ENCODE results near the gene SULT6B1.
A peak's percentile ranks its signal among the peaks of the same experiment; 100 is the strongest.

The SULT6B1 gene

DNA sequence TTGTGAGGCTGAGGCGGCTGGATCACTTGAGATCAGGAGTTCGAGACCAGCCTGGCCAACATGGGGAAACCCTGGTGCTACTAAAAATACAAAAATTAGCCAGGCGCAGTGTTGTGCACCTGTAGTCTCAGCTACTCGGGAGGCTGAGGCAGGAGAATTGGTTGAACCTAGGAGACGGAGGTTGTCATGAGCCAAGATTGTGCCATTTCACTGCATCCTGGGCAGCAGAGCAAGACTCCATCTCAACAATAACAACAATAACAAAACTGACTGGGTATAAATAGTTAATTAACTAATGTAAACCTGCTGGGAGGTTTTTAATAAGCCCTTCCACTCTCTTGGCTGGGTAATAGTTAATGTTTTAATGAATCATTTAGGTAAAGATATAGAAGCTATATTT, 7.8 kb downstream of the SULT6B1 start:
- no peak overlapping the region for H3K27ac Mint-ChIP-seq
- H3K9me3 Mint-ChIP-seq: no peaks in the 10 kb centered on the region
- H3K4me3 Mint-ChIP-seq: no peak overlapping the region
- H3K36me3 Mint-ChIP-seq: no peaks in the 10 kb centered on the region
- DNase-seq (ENCODE audit: low spot score in 2 of 2) (no peak), ATAC-seq (no peak)
- no peaks in the 10 kb centered on the region for H3K4me1 Mint-ChIP-seq

DNA sequence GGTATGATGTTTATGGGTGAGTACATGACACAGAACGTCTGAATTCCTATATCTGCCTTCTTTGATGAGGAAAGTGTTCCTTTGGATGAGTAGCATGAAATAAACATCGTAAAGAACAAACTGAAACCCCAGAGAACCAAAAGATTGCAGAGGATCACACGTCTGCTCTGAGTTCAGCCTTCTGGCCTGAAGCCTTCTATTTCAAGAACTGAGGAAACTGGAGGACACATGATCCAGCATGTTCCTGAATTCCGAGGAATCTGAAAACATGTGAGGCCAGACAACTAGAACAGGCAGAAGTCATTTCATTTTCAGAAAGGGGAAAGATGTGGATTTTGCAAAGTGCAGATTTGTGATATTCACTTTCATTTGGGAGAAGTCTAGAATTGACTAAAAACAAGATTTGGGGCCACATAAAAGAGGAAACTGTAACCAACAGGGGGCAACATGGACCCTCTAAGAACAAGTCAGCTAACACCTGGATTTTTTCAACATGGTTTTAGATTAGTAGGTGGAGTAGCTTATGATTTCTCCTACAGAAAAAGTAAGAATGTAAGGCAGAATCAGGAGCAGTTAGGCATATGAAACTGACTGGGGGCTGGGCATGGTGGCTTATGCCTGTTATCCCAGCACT, 8.3 kb downstream of the SULT6B1 start:
- ATAC-seq (no peak), DNase-seq (ENCODE audit: low spot score in 2 of 2) (no peak)
- Mint-ChIP-seq H3K9me3 (no peaks in the 10 kb centered on the region), H3K4me1 (no peaks in the 10 kb centered on the region), H3K4me3 (no peak overlapping the region), H3K36me3 (no peaks in the 10 kb centered on the region), H3K27ac (no peak overlapping the region)

GRCh38 chr2:37173741-37174140, 14.7 kb downstream of the SULT6B1 start:
- no peaks in the 10 kb centered on the region for H3K9me3 Mint-ChIP-seq
- H3K4me3 Mint-ChIP-seq: no peak overlapping the region
- no peaks in the 10 kb centered on the region for H3K4me1 Mint-ChIP-seq
- ATAC-seq (no peak), DNase-seq (ENCODE audit: low spot score in 2 of 2) (peak in 1 of 2 donors; percentile 30)
- no peak overlapping the region for H3K27ac Mint-ChIP-seq
- no peaks in the 10 kb centered on the region for H3K36me3 Mint-ChIP-seq

DNA sequence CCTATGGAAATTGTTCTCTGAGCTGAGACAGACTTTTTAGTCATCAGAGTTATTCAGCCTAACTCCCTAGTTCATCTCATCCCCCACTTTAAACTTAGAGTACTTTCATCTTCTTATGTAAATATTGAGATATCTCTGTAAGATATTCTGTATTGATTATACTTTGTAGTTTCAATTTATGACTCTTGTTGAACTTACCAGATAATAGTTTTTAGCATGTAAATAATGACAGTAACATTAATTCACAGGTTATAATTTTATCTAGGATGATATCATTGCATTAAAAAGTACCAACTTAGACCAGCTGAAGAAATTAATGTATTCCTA, 16.9 kb downstream of the SULT6B1 start:
- ATAC-seq (no peak), DNase-seq (ENCODE audit: low spot score in 2 of 2) (no peak)
- Mint-ChIP-seq H3K27ac (no peak overlapping the region), H3K9me3 (no peaks in the 10 kb centered on the region), H3K4me3 (no peak overlapping the region), H3K4me1 (no peaks in the 10 kb centered on the region), H3K36me3 (no peaks in the 10 kb centered on the region)

GRCh38 chr2:37168217-37168981, 20.1 kb downstream of the SULT6B1 start:
- DNase-seq (ENCODE audit: low spot score in 2 of 2): peak in 1 of 2 donors; percentile 49
- Mint-ChIP-seq H3K36me3 (no peaks in the 10 kb centered on the region), H3K27ac (no peak overlapping the region)

DNA sequence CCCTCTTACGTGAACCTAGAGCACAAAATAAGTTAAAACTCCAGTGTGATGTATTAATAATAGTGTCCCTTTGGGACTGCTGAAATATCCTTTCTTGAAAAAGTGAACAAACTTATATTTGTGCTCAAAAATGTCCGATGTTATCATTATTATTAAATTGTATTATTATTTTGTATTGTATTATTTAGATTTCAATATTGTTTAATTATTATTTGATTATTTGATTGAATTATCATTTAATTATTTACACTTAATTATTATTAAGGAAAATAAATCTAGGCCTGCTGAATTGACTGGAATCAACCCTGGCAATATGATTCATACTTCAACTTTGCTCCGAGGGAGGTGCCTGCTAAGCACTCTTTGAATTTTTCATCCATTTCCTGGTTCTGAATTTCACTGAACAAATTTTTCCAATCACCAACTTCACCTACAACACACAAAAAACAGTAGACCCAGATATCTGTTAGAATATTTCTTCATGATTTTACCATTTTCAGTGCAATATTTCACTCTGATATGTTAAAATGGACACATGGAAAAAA, 20.8 kb downstream of the SULT6B1 start:
- DNase-seq (ENCODE audit: low spot score in 2 of 2) (no peak), ATAC-seq (no peak)
- no peaks in the 10 kb centered on the region for H3K4me1 Mint-ChIP-seq
- no peak overlapping the region for H3K4me3 Mint-ChIP-seq
- no peaks in the 10 kb centered on the region for H3K36me3 Mint-ChIP-seq
- H3K9me3 Mint-ChIP-seq: peaks cover 5% of the 10 kb centered on the region
- no peak overlapping the region for H3K27ac Mint-ChIP-seq

More at GRCh38 chr2:37168217-37168981, 20.1 kb downstream of the SULT6B1 start:
- Mint-ChIP-seq H3K4me1 (no peaks in the 10 kb centered on the region), H3K9me3 (peaks cover 5% of the 10 kb centered on the region), H3K4me3 (no peak overlapping the region)
- ATAC-seq: peak; percentile 78

- DNase-seq (ENCODE audit: low spot score in 2 of 2) (no peak), ATAC-seq (no peak)
- peaks cover 5% of the 10 kb centered on the region for H3K9me3 Mint-ChIP-seq
- peaks cover 8% of the 10 kb centered on the region for H3K4me1 Mint-ChIP-seq
- no peak overlapping the region for H3K4me3 Mint-ChIP-seq
- H3K27ac Mint-ChIP-seq: no peak overlapping the region
- no peaks in the 10 kb centered on the region for H3K36me3 Mint-ChIP-seq
These were observed 23.7 kb downstream of the SULT6B1 start for GRCh38 chr2:37164757-37165156.

GRCh38 chr2:37156857-37157714, 31.4 kb downstream of the SULT6B1 start, which contains the start of gene EIF2AK2:
Gene EIF2AK2 (minus strand): TSS chr2:37156980. CDS start chr2:37147806, 9,174 bp downstream.
- no peaks in the 10 kb centered on the region for H3K9me3 Mint-ChIP-seq
- peak within 1 kb of the TSS; percentile 88 for H3K4me3 Mint-ChIP-seq
- peaks cover 22% of the 10 kb centered on the region for H3K36me3 Mint-ChIP-seq
- ATAC-seq (peak; percentile 91), DNase-seq (ENCODE audit: low spot score in 2 of 2) (peak; percentile 53 to 89)
- peak within 1 kb of the TSS; percentile 96 for H3K27ac Mint-ChIP-seq
- H3K4me1 Mint-ChIP-seq: peaks cover 49% of the 10 kb centered on the region

GRCh38 chr2:37156071-37156856, 32.2 kb downstream of the SULT6B1 start:
- Mint-ChIP-seq H3K36me3 (peaks cover 22% of the 10 kb centered on the region), H3K27ac (peak overlapping the region; percentile 96), H3K4me3 (peak overlapping the region; percentile 88), H3K4me1 (peaks cover 43% of the 10 kb centered on the region), H3K9me3 (no peaks in the 10 kb centered on the region)
- ATAC-seq (peak; percentile 45), DNase-seq (ENCODE audit: low spot score in 2 of 2) (peak; percentile 24 to 74)

DNA sequence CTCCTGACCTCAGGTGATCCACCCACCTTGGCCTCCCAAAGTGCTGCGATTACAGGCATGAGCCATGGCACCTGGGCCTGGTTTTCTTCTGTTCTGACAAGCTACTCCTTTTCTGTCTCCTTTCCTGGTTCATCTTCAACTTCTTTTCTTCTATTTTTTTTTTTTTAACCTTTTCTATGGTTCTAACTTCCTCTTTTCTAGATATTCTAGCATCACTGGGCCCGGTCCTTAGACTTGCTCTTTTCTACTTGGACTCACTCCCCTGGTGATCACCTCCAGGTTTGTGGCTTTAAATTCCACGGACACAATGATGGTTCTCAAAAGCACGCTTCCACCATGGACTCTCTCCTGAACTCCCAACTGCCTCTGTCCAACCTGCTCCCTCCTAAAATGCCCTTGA, 33.7 kb downstream of the SULT6B1 start:
- DNase-seq (ENCODE audit: low spot score in 2 of 2) (no peak), ATAC-seq (no peak)
- Mint-ChIP-seq H3K36me3 (peaks cover 22% of the 10 kb centered on the region), H3K27ac (no peak overlapping the region), H3K4me3 (no peak overlapping the region), H3K4me1 (peaks cover 44% of the 10 kb centered on the region), H3K9me3 (no peaks in the 10 kb centered on the region)

GRCh38 chr2:37153224-37153623, 35.2 kb downstream of the SULT6B1 start:
- ATAC-seq (no peak), DNase-seq (ENCODE audit: low spot score in 2 of 2) (no peak)
- Mint-ChIP-seq H3K9me3 (no peaks in the 10 kb centered on the region), H3K36me3 (peaks cover 30% of the 10 kb centered on the region), H3K4me1 (peaks cover 49% of the 10 kb centered on the region), H3K4me3 (no peak overlapping the region), H3K27ac (no peak overlapping the region)

- Mint-ChIP-seq H3K9me3 (no peaks in the 10 kb centered on the region), H3K4me1 (peaks cover 24% of the 10 kb centered on the region), H3K27ac (peak overlapping the region; percentile 80), H3K36me3 (peaks cover 53% of the 10 kb centered on the region), H3K4me3 (peak overlapping the region; percentile 60)
- ATAC-seq: peak; percentile 91
- no peak for DNase-seq (ENCODE audit: low spot score in 2 of 2)
These were observed 38.7 kb downstream of the SULT6B1 start for GRCh38 chr2:37149626-37150322.

GRCh38 chr2:37148325-37148724, 40.1 kb downstream of the SULT6B1 start:
- no peak for DNase-seq (ENCODE audit: low spot score in 2 of 2)
- no peaks in the 10 kb centered on the region for H3K9me3 Mint-ChIP-seq
- no peak for ATAC-seq
- H3K4me1 Mint-ChIP-seq: peaks cover 22% of the 10 kb centered on the region
- peak overlapping the region; percentile 80 for H3K27ac Mint-ChIP-seq
- H3K4me3 Mint-ChIP-seq: no peak overlapping the region
- H3K36me3 Mint-ChIP-seq: peaks cover 59% of the 10 kb centered on the region

GRCh38 chr2:37146062-37146461, 42.4 kb downstream of the SULT6B1 start:
- Mint-ChIP-seq H3K4me3 (no peak overlapping the region), H3K36me3 (peaks cover 77% of the 10 kb centered on the region), H3K4me1 (peaks cover 13% of the 10 kb centered on the region), H3K9me3 (no peaks in the 10 kb centered on the region), H3K27ac (peak overlapping the region; percentile 33)
- ATAC-seq (no peak), DNase-seq (ENCODE audit: low spot score in 2 of 2) (no peak)

All from stimulated activated effector memory CD8-positive, alpha-beta T cell treated with anti-CD3 and anti-CD28 coated beads, Interleukin-12 subunit alpha, Interleukin-12 subunit beta, amount 100 ng/mL, for 72 hours (primary cell).